ENCODE measurements around the gene GALNT17.

GALNT17 gene

GRCh38 chr7:71137479-71137878 is 5.5 kb downstream of the GALNT17 start:
- no peak for TF ChIP-seq GATA2 (IDR thresholded peaks at IDR 0.05; ENCODE audit: low read depth, low read length)
- TF ChIP-seq GATA3 (IDR thresholded peaks at IDR 0.05; ENCODE audit: low read depth, low read length) = no peak

- no peak for TF ChIP-seq GATA3 (IDR thresholded peaks at IDR 0.05; ENCODE audit: low read depth, low read length)
- no peak for TF ChIP-seq GATA2 (IDR thresholded peaks at IDR 0.05; ENCODE audit: low read depth, low read length)
These were observed 8.3 kb downstream of the GALNT17 start for GRCh38 chr7:71140264-71140663.

DNA sequence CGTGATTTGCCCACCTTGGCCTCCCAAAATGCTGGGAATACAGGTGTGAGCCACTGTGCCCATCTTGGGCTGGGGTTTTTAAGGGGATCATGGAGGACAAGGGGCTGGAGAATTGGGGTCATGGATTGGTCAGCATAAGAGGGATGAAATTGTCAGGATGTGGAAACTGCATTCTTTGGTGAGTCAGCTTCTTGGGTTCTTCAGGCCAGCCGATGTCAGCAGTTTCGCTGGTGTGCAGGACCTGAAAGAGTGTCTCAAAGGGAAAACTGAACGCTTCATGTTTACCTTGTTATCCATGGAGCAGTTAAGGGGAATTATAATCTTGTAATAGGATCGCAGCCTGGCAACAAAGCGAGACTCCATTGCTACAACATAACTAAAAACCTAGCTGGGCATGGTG is 13.0 kb downstream of the GALNT17 start:
- no peak for TF ChIP-seq GATA2 (IDR thresholded peaks at IDR 0.05; ENCODE audit: low read depth, low read length)
- TF ChIP-seq GATA3 (IDR thresholded peaks at IDR 0.05; ENCODE audit: low read depth, low read length) = no peak

GRCh38 chr7:71145906-71146901 is 14.3 kb downstream of the GALNT17 start:
- no peak for TF ChIP-seq GATA2 (IDR thresholded peaks at IDR 0.05; ENCODE audit: low read depth, low read length)
- no peak for TF ChIP-seq GATA3 (IDR thresholded peaks at IDR 0.05; ENCODE audit: low read depth, low read length)

- TF ChIP-seq GATA3 (IDR thresholded peaks at IDR 0.05; ENCODE audit: low read depth, low read length) = no peak
- TF ChIP-seq GATA2 (IDR thresholded peaks at IDR 0.05; ENCODE audit: low read depth, low read length) = no peak
These were observed 16.2 kb downstream of the GALNT17 start for GRCh38 chr7:71148098-71148497.

DNA sequence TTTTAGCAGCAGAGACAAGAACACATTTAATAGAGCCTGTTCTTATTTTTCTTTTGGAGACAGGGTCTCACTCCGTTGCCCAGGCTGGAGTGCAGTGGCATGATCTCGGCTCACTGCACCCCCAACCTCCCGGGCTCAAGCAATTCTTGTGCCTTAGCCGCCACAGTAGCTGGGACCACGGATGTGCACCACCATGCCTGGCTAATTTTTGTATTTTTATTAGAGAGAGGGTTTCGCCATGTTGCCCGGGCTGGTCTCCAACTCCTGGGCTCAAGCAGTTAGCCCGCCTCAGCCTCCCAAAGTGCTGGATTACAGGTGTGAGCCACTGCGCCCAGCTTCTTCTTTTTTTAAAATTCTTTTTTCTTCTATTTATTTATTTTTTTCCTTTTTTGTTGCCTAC is 23.3 kb downstream of the GALNT17 start:
- no peak for TF ChIP-seq GATA3 (IDR thresholded peaks at IDR 0.05; ENCODE audit: low read depth, low read length)

DNA sequence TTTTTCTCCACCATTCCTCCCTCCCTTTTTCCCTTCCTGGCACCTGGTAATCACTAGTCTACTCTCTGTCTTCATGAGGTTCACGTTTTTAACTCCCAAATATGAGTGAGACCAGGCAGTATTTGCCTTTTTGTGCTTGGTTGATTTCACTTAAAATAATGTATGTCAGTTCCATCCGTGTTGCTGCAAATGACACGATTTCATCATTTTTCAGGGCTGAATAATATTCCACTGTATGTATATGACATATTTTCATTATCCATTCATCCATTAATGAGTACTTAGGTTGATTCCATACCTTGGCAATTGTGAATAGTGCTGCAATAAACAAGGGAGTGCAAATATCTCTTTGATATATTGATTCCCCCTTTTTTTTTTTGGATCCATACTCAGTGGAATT is 25.8 kb downstream of the GALNT17 start:
- no peak for TF ChIP-seq GATA2 (IDR thresholded peaks at IDR 0.05; ENCODE audit: low read depth, low read length)
- TF ChIP-seq GATA3 (IDR thresholded peaks at IDR 0.05; ENCODE audit: low read depth, low read length) = no peak

GRCh38 chr7:71165708-71166107 is 33.8 kb downstream of the GALNT17 start:
- TF ChIP-seq GATA3 (IDR thresholded peaks at IDR 0.05; ENCODE audit: low read depth, low read length) = no peak
- TF ChIP-seq GATA2 (IDR thresholded peaks at IDR 0.05; ENCODE audit: low read depth, low read length) = no peak

DNA sequence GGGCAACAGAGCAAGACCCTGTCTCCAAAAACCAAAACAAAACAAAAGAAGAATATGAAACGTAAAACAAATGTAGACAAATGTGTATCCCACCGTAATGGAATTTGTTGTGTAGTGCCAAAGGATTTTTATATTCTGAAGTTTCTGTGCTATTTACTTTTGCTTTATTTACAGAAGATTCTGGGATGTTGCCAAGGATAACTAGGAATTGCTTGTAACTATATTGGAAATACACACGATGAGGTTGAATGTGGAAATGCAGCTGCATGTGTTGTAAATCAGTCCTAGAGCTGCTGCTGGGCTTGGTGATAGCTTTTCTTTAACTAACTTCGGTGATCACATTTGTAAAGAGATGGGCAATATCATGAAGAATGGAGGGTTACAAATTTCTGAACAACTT is 39.5 kb downstream of the GALNT17 start:
- TF ChIP-seq GATA3 (IDR thresholded peaks at IDR 0.05; ENCODE audit: low read depth, low read length) = no peak
- no peak for TF ChIP-seq GATA2 (IDR thresholded peaks at IDR 0.05; ENCODE audit: low read depth, low read length)

DNA sequence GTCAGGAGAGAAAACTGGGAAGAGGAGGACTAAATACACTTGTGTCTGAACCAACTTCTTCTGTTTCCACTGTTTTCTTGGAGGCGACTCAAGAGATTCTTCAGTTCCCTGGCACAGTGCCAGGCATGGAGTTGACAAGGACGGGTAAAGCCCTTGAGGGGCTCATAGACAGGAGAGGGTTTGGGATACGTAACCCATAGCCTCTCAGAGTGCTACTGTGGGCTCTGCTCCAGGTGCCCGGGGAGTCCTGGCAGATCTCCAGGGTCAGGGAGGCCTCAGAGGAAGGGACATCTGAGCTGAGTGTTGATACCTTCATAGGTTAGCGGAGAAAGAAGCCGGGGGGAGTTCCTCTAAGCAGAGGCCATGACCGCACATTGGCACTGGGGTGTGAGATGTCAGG is 42.0 kb downstream of the GALNT17 start:
- no peak for TF ChIP-seq GATA3 (IDR thresholded peaks at IDR 0.05; ENCODE audit: low read depth, low read length)
- TF ChIP-seq GATA2 (IDR thresholded peaks at IDR 0.05; ENCODE audit: low read depth, low read length) = no peak

- TF ChIP-seq GATA2 (IDR thresholded peaks at IDR 0.05; ENCODE audit: low read depth, low read length) = no peak
- TF ChIP-seq GATA3 (IDR thresholded peaks at IDR 0.05; ENCODE audit: low read depth, low read length) = no peak
These were observed 50.5 kb downstream of the GALNT17 start for GRCh38 chr7:71182438-71182935.

- TF ChIP-seq GATA2 (IDR thresholded peaks at IDR 0.05; ENCODE audit: low read depth, low read length) = no peak
- no peak for TF ChIP-seq GATA3 (IDR thresholded peaks at IDR 0.05; ENCODE audit: low read depth, low read length)
These were observed 52.2 kb downstream of the GALNT17 start for GRCh38 chr7:71184136-71184535.

- no peak for TF ChIP-seq GATA2 (IDR thresholded peaks at IDR 0.05; ENCODE audit: low read depth, low read length)
- no peak for TF ChIP-seq GATA3 (IDR thresholded peaks at IDR 0.05; ENCODE audit: low read depth, low read length)
These were observed 52.7 kb downstream of the GALNT17 start for GRCh38 chr7:71184609-71185008.

GRCh38 chr7:71186535-71187057 is 54.7 kb downstream of the GALNT17 start:
- TF ChIP-seq GATA2 (IDR thresholded peaks at IDR 0.05; ENCODE audit: low read depth, low read length) = no peak
- no peak for TF ChIP-seq GATA3 (IDR thresholded peaks at IDR 0.05; ENCODE audit: low read depth, low read length)

- TF ChIP-seq GATA3 (IDR thresholded peaks at IDR 0.05; ENCODE audit: low read depth, low read length) (no peak), GATA2 (IDR thresholded peaks at IDR 0.05; ENCODE audit: low read depth, low read length) (no peak)
These were observed 59.8 kb downstream of the GALNT17 start for GRCh38 chr7:71191771-71192170.

Data from SH-SY5Y (cell line).